NCI-H1417 (cell line): ENCODE data around the gene RNF224.

Experiments
- DNase-seq, 3 experiments: peaks; one replicate each; lab custom pipeline; 2025; lab: John Stamatoyannopoulos, UW

Gene RNF224

GRCh38 chr9:137227054-137227852 lies at the start of gene RNF224:
RNF224 (plus strand) TSS chr9:137227502; CDS start chr9:137228336, 834 bp downstream.
- DNase-seq = peak; percentile 65 to 86 (median 76)

- DNase-seq = no peak
Measured at GRCh38 chr9:137178201-137178938, 48.9 kb upstream of the RNF224 start.

GRCh38 chr9:137178939-137179630 lies 48.2 kb upstream of the RNF224 start:
- DNase-seq = no peak

GRCh38 chr9:137179761-137180160 lies 47.5 kb upstream of the RNF224 start:
- no peak for DNase-seq

- DNase-seq = no peak
Measured at GRCh38 chr9:137180491-137180890, 46.8 kb upstream of the RNF224 start.

GRCh38 chr9:137181680-137182079 lies 45.6 kb upstream of the RNF224 start:
- DNase-seq = no peak

- DNase-seq = no peak
Measured at GRCh38 chr9:137182836-137183235, 44.5 kb upstream of the RNF224 start.

- no peak for DNase-seq
Measured at GRCh38 chr9:137183980-137184595, 43.2 kb upstream of the RNF224 start.

GRCh38 chr9:137184881-137185660 lies 42.2 kb upstream of the RNF224 start:
- DNase-seq = no peak

- DNase-seq = no peak
Measured at GRCh38 chr9:137185921-137186320, 41.4 kb upstream of the RNF224 start.

GRCh38 chr9:137186385-137186784 lies 40.9 kb upstream of the RNF224 start:
- no peak for DNase-seq

- DNase-seq = no peak
Measured at GRCh38 chr9:137187386-137187785, 39.9 kb upstream of the RNF224 start.

- DNase-seq = no peak
Measured at GRCh38 chr9:137188086-137188489, 39.2 kb upstream of the RNF224 start.

- DNase-seq = peak; percentile 93 to 98 (median 97)
Measured at GRCh38 chr9:137188490-137189296, 38.6 kb upstream of the RNF224 start, which contains the start of the genes ANAPC2 and SSNA1. ANAPC2 (minus strand) TSS chr9:137188560; CDS start chr9:137188532, 28 bp downstream. SSNA1 (plus strand) TSS chr9:137188676; CDS start chr9:137188727, 51 bp downstream.

- no peak for DNase-seq
Measured at GRCh38 chr9:137189297-137190295, 37.7 kb upstream of the RNF224 start.

- no peak for DNase-seq
Measured at GRCh38 chr9:137190315-137190856, 36.9 kb upstream of the RNF224 start.

GRCh38 chr9:137191245-137191644 lies 36.1 kb upstream of the RNF224 start:
- no peak for DNase-seq

GRCh38 chr9:137191691-137192447 lies 35.4 kb upstream of the RNF224 start:
- DNase-seq = no peak
